ENCODE measurements around the gene VEGFD. TPM values are rescaled to one million over a fixed set of nuclear protein-coding genes. Genes with fewer than 3 reads are reported as not detected.

VEGFD gene
- total RNA-seq, 2 donors from 2014 or later, result 1.2 to 2.5 TPM

- no peaks in the 10 kb centered on the region for H3K27me3 ChIP-seq
- no peak overlapping the region for H3K27ac ChIP-seq
- TF ChIP-seq CTCF (IDR thresholded peaks at IDR 0.05), result no peak
- intact Hi-C loops (cut with DNase I), result no loop called here
- H3K9me3 ChIP-seq, result no peaks in the 10 kb centered on the region
- no peak overlapping the region for H3K4me3 ChIP-seq
- no peaks in the 10 kb centered on the region for H3K36me3 ChIP-seq
- no peak for DNase-seq
- H3K9ac ChIP-seq (ENCODE audit: low read depth in 2 of 2, low read length in 2 of 2), result no peak overlapping the region
- H3K4me1 ChIP-seq, result no peaks in the 10 kb centered on the region
These were observed 17.5 kb downstream of the VEGFD start for GRCh38 chrX:15366506-15367352.

GRCh38 chrX:15359701-15360100, 24.5 kb downstream of the VEGFD start:
- intact Hi-C loops (cut with DNase I), result no loop called here
- no peak overlapping the region for H3K9ac ChIP-seq (ENCODE audit: low read depth in 2 of 2, low read length in 2 of 2)
- no peak for TF ChIP-seq CTCF (IDR thresholded peaks at IDR 0.05)
- H3K9me3 ChIP-seq, result no peaks in the 10 kb centered on the region
- DNase-seq, result no peak
- H3K4me1 ChIP-seq, result no peaks in the 10 kb centered on the region
- H3K4me3 ChIP-seq, result no peak overlapping the region
- H3K27me3 ChIP-seq, result no peaks in the 10 kb centered on the region
- H3K27ac ChIP-seq, result no peak overlapping the region
- no peaks in the 10 kb centered on the region for H3K36me3 ChIP-seq

- Histone ChIP-seq H3K9me3 (no peaks in the 10 kb centered on the region), H3K36me3 (no peaks in the 10 kb centered on the region), H3K27ac (no peak overlapping the region), H3K4me1 (no peaks in the 10 kb centered on the region), H3K4me3 (no peak overlapping the region), H3K27me3 (no peaks in the 10 kb centered on the region), H3K9ac (ENCODE audit: low read depth in 2 of 2, low read length in 2 of 2) (no peak overlapping the region)
- TF ChIP-seq CTCF (IDR thresholded peaks at IDR 0.05), result no peak
- no peak for DNase-seq
- intact Hi-C loops (cut with DNase I), result no loop called here
These were observed 25.7 kb downstream of the VEGFD start for GRCh38 chrX:15358533-15358932.

GRCh38 chrX:15356444-15356843, 27.8 kb downstream of the VEGFD start:
- no peak for DNase-seq
- H3K9me3 ChIP-seq, result no peaks in the 10 kb centered on the region
- intact Hi-C loops (cut with DNase I), result no loop called here
- TF ChIP-seq CTCF (IDR thresholded peaks at IDR 0.05), result no peak
- H3K4me3 ChIP-seq, result no peak overlapping the region
- H3K36me3 ChIP-seq, result no peaks in the 10 kb centered on the region
- H3K27ac ChIP-seq, result no peak overlapping the region
- no peak overlapping the region for H3K9ac ChIP-seq (ENCODE audit: low read depth in 2 of 2, low read length in 2 of 2)
- H3K27me3 ChIP-seq, result no peaks in the 10 kb centered on the region
- H3K4me1 ChIP-seq, result no peaks in the 10 kb centered on the region

GRCh38 chrX:15350329-15350996, 33.8 kb downstream of the VEGFD start:
- no peak overlapping the region for H3K9ac ChIP-seq (ENCODE audit: low read depth in 2 of 2, low read length in 2 of 2)
- intact Hi-C loops (cut with DNase I), result no loop called here

More at GRCh38 chrX:15350329-15350996, 33.8 kb downstream of the VEGFD start:
- no peak overlapping the region for H3K27ac ChIP-seq
- no peak for DNase-seq
- no peak overlapping the region for H3K4me3 ChIP-seq
- H3K36me3 ChIP-seq, result no peaks in the 10 kb centered on the region
- TF ChIP-seq CTCF (IDR thresholded peaks at IDR 0.05), result no peak
- no peaks in the 10 kb centered on the region for H3K27me3 ChIP-seq
- no peaks in the 10 kb centered on the region for H3K9me3 ChIP-seq
- H3K4me1 ChIP-seq, result no peaks in the 10 kb centered on the region

Measured in colonic mucosa (tissue), 4 donors.